GM13976 (cell line): ENCODE data around the gene ZBTB25.

Experiments used
- DNase-seq: peaks from one replicate; pipeline ENCODE4 v3.0.0; 2012; ENCODE audit warnings: low spot score
- CTCF ChIP-seq: IDR thresholded peaks from 2 replicates; pipeline ENCODE4 v1.5.1; 2012; ENCODE audit warnings: borderline replicate concordance, mild to moderate bottlenecking; ENCODE audit not compliant: insufficient read depth; ENCODE audit errors: extremely low read depth, missing control alignments, control extremely low read depth
- in situ Hi-C: fragments of 300-500 bp; cut with MboI; formaldehyde crosslinking; loops from one replicate; pipeline ENCODE4 v1.12.0; 2022; ENCODE audit warnings: low sequenced_read_pairs, mixed read lengths, inconsistent platforms; ENCODE audit not compliant: unreplicated experiment

The ZBTB25 gene

GRCh38 chr14:64444140-64444539 is 59.5 kb downstream of the ZBTB25 start:
- DNase-seq, result no peak
- in situ Hi-C loops, result no loop called here
- TF ChIP-seq CTCF, result no peak

GRCh38 chr14:64442300-64442988 is 61.2 kb downstream of the ZBTB25 start:
- in situ Hi-C loops, result no loop called here
- no peak for TF ChIP-seq CTCF
- no peak for DNase-seq

GRCh38 chr14:64440494-64440893 is 63.1 kb downstream of the ZBTB25 start:
- no peak for DNase-seq
- no peak for TF ChIP-seq CTCF
- in situ Hi-C loops, result no loop called here

- in situ Hi-C loops, result no loop called here
- no peak for TF ChIP-seq CTCF
- no peak for DNase-seq
Measured at GRCh38 chr14:64439141-64439540, 64.5 kb downstream of the ZBTB25 start.

- no peak for DNase-seq
- no peak for TF ChIP-seq CTCF
- in situ Hi-C loops, result no loop called here
Measured at GRCh38 chr14:64438181-64438841, 65.3 kb downstream of the ZBTB25 start.

GRCh38 chr14:64434528-64434927 is 69.1 kb downstream of the ZBTB25 start:
- no peak for TF ChIP-seq CTCF
- no peak for DNase-seq
- in situ Hi-C loops, result no loop called here
